SK-N-SH (cell line): Measurements from ENCODE around the gene OGDH. TPM values are rescaled to one million over a fixed set of nuclear protein-coding genes. Genes with fewer than 3 reads are reported as not detected.
A peak's percentile ranks its signal among the peaks of the same experiment; 100 is the strongest.

Source experiments
- CTCF ChIA-PET: fragments of 300-600, 350-600 bp; formaldehyde crosslinking; extraction: SDS; loops from one replicate; lab custom pipeline; 2021; lab: Yijun Ruan, JAX
- POLR2A ChIA-PET: fragments of 350-600 bp; sonication (Branson Sonifier 250); formaldehyde crosslinking; extraction: SDS; loops from one replicate; lab custom pipeline; 2020; ENCODE audit warnings: antibody characterized with exemption, inconsistent platforms; lab: Yijun Ruan, JAX
- DNase-seq: peaks from one replicate; pipeline ENCODE4 v3.0.0; 2012
- H2AFZ ChIP-seq: fragments of 200-600 bp; sonication (generic); 2 replicates; pipeline ENCODE4 v1.8.1; 2016; ENCODE audit warnings: antibody characterized with exemption, mild to moderate bottlenecking, low read depth
- H3F3A ChIP-seq: fragments of 200-600 bp; sonication (generic); replicated peaks from 2 replicates; pipeline ENCODE3; 2016; ENCODE audit warnings: antibody characterized with exemption, mild to moderate bottlenecking; ENCODE audit not compliant: insufficient read depth
- H3K27ac ChIP-seq, 2 experiments: fragments of 200-500 bp in 1 of 2; fragments of 200-600 bp in 1 of 2; sonication (Bioruptor generic) in 1 of 2; sonication (generic), shearing (Covaris generic) in 1 of 2; 2 replicates each; pipeline versions ENCODE4 v1.5.1 to v1.6.1; 2014 to 2016; ENCODE audit warnings: low read depth in 2 of 2, inconsistent platforms in 1 of 2, low read length in 1 of 2, mild to moderate bottlenecking in 1 of 2, mixed read lengths in 1 of 2
- H3K27me3 ChIP-seq: fragments of 200-600 bp; sonication (generic), shearing (Covaris generic); 2 replicates; pipeline ENCODE4 v1.6.1; 2016; ENCODE audit warnings: mixed run types; ENCODE audit not compliant: insufficient read depth
- H3K36me3 ChIP-seq, 2 experiments: fragments of 200-500 bp in 1 of 2; fragments of 200-600 bp in 1 of 2; sonication (Bioruptor generic) in 1 of 2; sonication (generic) in 1 of 2; replicated peaks in 1 of 2; 2 replicates each; pipeline versions ENCODE3 to v1.5.1; 2014 to 2016; ENCODE audit warnings: low read length in 1 of 2, mild to moderate bottlenecking in 1 of 2; ENCODE audit not compliant: insufficient read depth in 2 of 2, control insufficient read depth in 1 of 2
- H3K4me1 ChIP-seq, 2 experiments: fragments of 200-500 bp in 1 of 2; fragments of 200-600 bp in 1 of 2; sonication (Bioruptor generic) in 1 of 2; sonication (generic), shearing (Covaris generic) in 1 of 2; 2 replicates each; pipeline versions ENCODE4 v1.5.1 to v1.6.1; 2014 to 2016; ENCODE audit warnings: low read depth in 1 of 2, low read length in 1 of 2, mixed run types in 1 of 2; ENCODE audit not compliant: insufficient read depth in 2 of 2, control insufficient read depth in 1 of 2
- H3K4me2 ChIP-seq: fragments of 200-600 bp; sonication (generic), shearing (Covaris generic); 2 replicates; pipeline ENCODE4 v1.6.1; 2017; ENCODE audit warnings: mixed run types
- H3K4me3 ChIP-seq, 2 experiments: fragments of 200-500 bp in 1 of 2; fragments of 200-600 bp in 1 of 2; sonication (Bioruptor generic) in 1 of 2; sonication (generic), shearing (Covaris generic) in 1 of 2; 2 replicates each; pipeline versions ENCODE4 v1.5.1 to v1.8.1; 2014 to 2016; ENCODE audit warnings: low read depth in 2 of 2, inconsistent platforms in 1 of 2, low read length in 1 of 2, mild to moderate bottlenecking in 1 of 2, mixed read lengths in 1 of 2, moderate library complexity in 1 of 2
- H3K79me2 ChIP-seq: fragments of 200-600 bp; sonication (generic); 2 replicates; pipeline ENCODE4 v1.8.1; 2017; ENCODE audit warnings: mild to moderate bottlenecking; ENCODE audit not compliant: insufficient read depth
- H3K9ac ChIP-seq: fragments of 200-600 bp; sonication (generic); 2 replicates; pipeline ENCODE4 v1.6.1; 2017; ENCODE audit warnings: mixed run types
- H3K9me2 ChIP-seq: fragments of 200-600 bp; sonication (generic); 2 replicates; pipeline ENCODE4 v1.6.1; 2017; ENCODE audit warnings: mixed run types
- H3K9me3 ChIP-seq: fragments of 200-600 bp; sonication (generic); 2 replicates; pipeline ENCODE4 v1.6.1; 2017; ENCODE audit warnings: mixed run types, mild to moderate bottlenecking, moderate library complexity
- H4K20me1 ChIP-seq: fragments of 200-600 bp; sonication (generic); 2 replicates; pipeline ENCODE4 v1.6.1; 2017; ENCODE audit warnings: mild to moderate bottlenecking, mixed run types; ENCODE audit not compliant: insufficient read depth
- CHD2 ChIP-seq: fragments of 150-350 bp; IDR thresholded peaks from 2 replicates; pipeline ENCODE4 v1.6.1; 2018; ENCODE audit warnings: low read length; ENCODE audit not compliant: partially characterized antibody
- EP300 ChIP-seq, 2 experiments: IDR thresholded peaks; 2 replicates each; pipeline versions ENCODE4 v1.4.0 to v1.6.1; 2012; ENCODE audit warnings: borderline replicate concordance in 1 of 2, low read depth in 1 of 2, low read length in 1 of 2
- FOSL2 ChIP-seq: IDR thresholded peaks from 2 replicates; pipeline ENCODE4 v1.4.0; 2012; ENCODE audit warnings: low read depth, mild to moderate bottlenecking, moderate library complexity, borderline replicate concordance
- FOXM1 ChIP-seq: IDR thresholded peaks from 2 replicates; pipeline ENCODE4 v1.4.0; 2012; ENCODE audit warnings: low read depth, mild to moderate bottlenecking
- GABPA ChIP-seq: IDR thresholded peaks from 2 replicates; pipeline ENCODE4 v1.4.0; 2012; ENCODE audit warnings: low read depth, mild to moderate bottlenecking
- GATA2 ChIP-seq: sonication (generic); formaldehyde crosslinking; IDR thresholded peaks from 2 replicates; pipeline ENCODE4 v1.5.0; 2020; ENCODE audit warnings: mild to moderate bottlenecking, missing genetic modification reagents
- JUND ChIP-seq: IDR thresholded peaks from 2 replicates; pipeline ENCODE4 v1.4.0; 2012
- NRF1 ChIP-seq: IDR thresholded peaks from 2 replicates; pipeline ENCODE4 v1.6.1; 2012; ENCODE audit warnings: low read depth, mild to moderate bottlenecking, low read length
- POLR2AphosphoS5 ChIP-seq: IDR thresholded peaks from 2 replicates; pipeline ENCODE4 v1.6.1; 2012; ENCODE audit warnings: low read depth, low read length
- RAD21 ChIP-seq: IDR thresholded peaks from 2 replicates; pipeline ENCODE4 v1.6.1; 2012; ENCODE audit warnings: mild to moderate bottlenecking, low read length
- RCOR1 ChIP-seq: fragments of 150-350 bp; IDR thresholded peaks from 2 replicates; pipeline ENCODE4 v1.6.1; 2017; ENCODE audit warnings: antibody characterized with exemption, low read length
- RXRA ChIP-seq: IDR thresholded peaks from 2 replicates; pipeline ENCODE4 v1.4.0; 2012; ENCODE audit warnings: low read depth, mild to moderate bottlenecking, borderline replicate concordance
- SIN3A ChIP-seq: IDR thresholded peaks from 2 replicates; pipeline ENCODE4 v1.6.1; 2012; ENCODE audit warnings: low read depth, mild to moderate bottlenecking, low read length, moderate library complexity, borderline replicate concordance
- SMC3 ChIP-seq: IDR thresholded peaks from 2 replicates; pipeline ENCODE4 v1.6.1; 2012; ENCODE audit warnings: low read depth, low read length, improper control_type of control experiment
- TEAD4 ChIP-seq: IDR thresholded peaks from 2 replicates; pipeline ENCODE4 v1.4.0; 2012; ENCODE audit warnings: mild to moderate bottlenecking, borderline replicate concordance; ENCODE audit not compliant: insufficient read depth
- YY1 ChIP-seq: IDR thresholded peaks from 2 replicates; pipeline ENCODE4 v1.4.0; 2012; ENCODE audit warnings: low read depth, mild to moderate bottlenecking
- WGBS: methylation state at CpG from one replicate; pipeline ENCODE4 v1.1.6; 2017; ENCODE audit warnings: low lambda C conversion rate; 5-methylcytosine and 5-hydroxymethylcytosine counted together
- polyA plus RNA-seq, 3 experiments: library from polyadenylated mRNA; depleted of rRNA; stranded (reverse); fragments of >200 nt; gene quantifications; 2 replicates each; pipeline ENCODE4 v1.2.3, GENCODE V29; 2012
- TF ChIP-seq, protein P1 (sequence below): fragments of 200-600 bp; sonication (generic); IDR thresholded peaks from 2 replicates; pipeline ENCODE4 v1.6.1; 2017; ENCODE audit warnings: antibody characterized with exemption, mild to moderate bottlenecking, moderate library complexity
- TF ChIP-seq, protein P2 (sequence below): IDR thresholded peaks from 2 replicates; pipeline ENCODE4 v1.4.0; 2012; ENCODE audit warnings: low read depth
- TF ChIP-seq, protein P3 (sequence below): IDR thresholded peaks from 2 replicates; pipeline ENCODE4 v1.4.0; 2012; ENCODE audit warnings: low read depth, borderline replicate concordance
- TF ChIP-seq, protein P4 (sequence below): fragments of 150-350 bp; IDR thresholded peaks from 2 replicates; pipeline ENCODE4 v1.6.1; 2016; ENCODE audit warnings: mild to moderate bottlenecking, low read depth, low read length

The OGDH gene
- polyA plus RNA-seq, 1 of the 3 experiments (the other 2 are of a cell fraction), result 69.4 TPM

DNA sequence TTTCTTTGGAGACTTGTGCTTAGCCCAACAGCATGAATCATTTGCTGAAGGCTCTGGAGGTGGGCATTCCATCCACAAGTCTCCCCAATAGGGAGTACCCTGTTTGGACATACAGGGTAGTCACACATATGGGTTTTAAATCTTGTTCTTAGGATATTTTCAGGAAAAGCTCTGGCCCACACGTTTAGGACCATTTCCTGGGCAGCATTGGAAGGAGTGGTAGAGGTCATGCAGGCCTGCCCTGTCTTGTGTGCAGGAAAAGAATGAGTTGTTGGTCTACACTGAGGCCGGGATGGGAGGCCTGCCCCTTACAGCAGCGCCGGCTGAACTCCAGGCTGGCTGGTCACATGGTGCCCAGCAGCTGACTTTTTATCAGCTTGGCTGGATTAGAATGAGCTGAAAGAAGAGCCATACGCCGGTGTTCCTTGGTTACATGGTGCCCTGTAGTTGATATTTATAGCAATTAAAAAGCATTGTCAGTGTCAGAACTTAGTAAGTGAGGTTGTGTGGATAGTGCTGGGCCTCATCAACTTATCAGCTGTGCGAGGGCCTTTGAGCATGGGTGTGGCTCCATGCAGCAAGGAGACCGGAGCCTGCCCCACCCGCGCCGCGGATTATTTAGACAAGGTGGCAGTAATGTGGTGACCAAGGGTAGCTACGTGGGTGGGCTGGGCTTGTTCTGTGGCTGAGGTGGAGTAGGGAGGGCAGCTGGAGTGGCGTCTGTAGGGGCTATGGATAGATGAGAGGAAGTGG, 28.6 kb downstream of the OGDH start:
- WGBS, result 96% methylated on average over 14 of the region's 14 CpGs
- peaks cover 32% of the 10 kb centered on the region for H3F3A ChIP-seq
- ChIA-PET POLR2A (interaction anchor here (1.2 kb wide), 1 partner anchor 28 kb away, joined by 4 read pairs; the partner anchor contains the start of gene OGDH), CTCF (interaction anchor here (0.8 to 1.9 kb wide), 8 partner anchors 14 to 212 kb away, joined by 3 to 4 read pairs (median 3); partner anchors contain the start of gene H2AZ2)
- no peak overlapping the region for H3K9ac ChIP-seq
- H3K4me1 ChIP-seq, result peaks cover 23 to 37% of the 10 kb centered on the region in 2 experiments
- H2AFZ ChIP-seq, result no peak overlapping the region
- TF ChIP-seq JUND, result no peak
- TF ChIP-seq TEAD4, result no peak
- TF ChIP-seq CHD2, result no peak
- TF ChIP-seq, protein P1, sequence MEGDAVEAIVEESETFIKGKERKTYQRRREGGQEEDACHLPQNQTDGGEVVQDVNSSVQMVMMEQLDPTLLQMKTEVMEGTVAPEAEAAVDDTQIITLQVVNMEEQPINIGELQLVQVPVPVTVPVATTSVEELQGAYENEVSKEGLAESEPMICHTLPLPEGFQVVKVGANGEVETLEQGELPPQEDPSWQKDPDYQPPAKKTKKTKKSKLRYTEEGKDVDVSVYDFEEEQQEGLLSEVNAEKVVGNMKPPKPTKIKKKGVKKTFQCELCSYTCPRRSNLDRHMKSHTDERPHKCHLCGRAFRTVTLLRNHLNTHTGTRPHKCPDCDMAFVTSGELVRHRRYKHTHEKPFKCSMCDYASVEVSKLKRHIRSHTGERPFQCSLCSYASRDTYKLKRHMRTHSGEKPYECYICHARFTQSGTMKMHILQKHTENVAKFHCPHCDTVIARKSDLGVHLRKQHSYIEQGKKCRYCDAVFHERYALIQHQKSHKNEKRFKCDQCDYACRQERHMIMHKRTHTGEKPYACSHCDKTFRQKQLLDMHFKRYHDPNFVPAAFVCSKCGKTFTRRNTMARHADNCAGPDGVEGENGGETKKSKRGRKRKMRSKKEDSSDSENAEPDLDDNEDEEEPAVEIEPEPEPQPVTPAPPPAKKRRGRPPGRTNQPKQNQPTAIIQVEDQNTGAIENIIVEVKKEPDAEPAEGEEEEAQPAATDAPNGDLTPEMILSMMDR, result no peak
- TF ChIP-seq FOXM1, result no peak
- TF ChIP-seq, protein P2, sequence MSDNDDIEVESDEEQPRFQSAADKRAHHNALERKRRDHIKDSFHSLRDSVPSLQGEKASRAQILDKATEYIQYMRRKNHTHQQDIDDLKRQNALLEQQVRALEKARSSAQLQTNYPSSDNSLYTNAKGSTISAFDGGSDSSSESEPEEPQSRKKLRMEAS, result no peak
- TF ChIP-seq EP300 (IDR thresholded peaks at IDR 0.05; ENCODE audit: borderline replicate concordance in 1 of 2, low read depth in 1 of 2, low read length in 1 of 2), result no peak
- no peak for TF ChIP-seq FOSL2
- TF ChIP-seq SIN3A, result no peak
- TF ChIP-seq SMC3, result no peak
- no peak for TF ChIP-seq GATA2 (CRISPR knock-in tag)
- TF ChIP-seq RCOR1, result no peak
- no peak for TF ChIP-seq RAD21
- DNase-seq, result no peak
- H3K36me3 ChIP-seq, result peaks cover 0 to 5% of the 10 kb centered on the region in 2 experiments
- no peaks in the 10 kb centered on the region for H3K9me2 ChIP-seq
- H3K4me2 ChIP-seq, result no peak overlapping the region
- H3K79me2 ChIP-seq, result peaks cover 9% of the 10 kb centered on the region; the same call in 1 of the 2 replicates
- H3K4me3 ChIP-seq, result no peak overlapping the region
- H3K27me3 ChIP-seq, result no peaks in the 10 kb centered on the region
- H3K27ac ChIP-seq, result peak overlapping the region in 1 of 2 experiments; percentile 91; a peak in 2 of 4 replicates
- H4K20me1 ChIP-seq, result 0 out of 2 replicates have a peak, but pooled peaks cover 5% of the 10 kb centered on the region
- no peaks in the 10 kb centered on the region for H3K9me3 ChIP-seq

DNA sequence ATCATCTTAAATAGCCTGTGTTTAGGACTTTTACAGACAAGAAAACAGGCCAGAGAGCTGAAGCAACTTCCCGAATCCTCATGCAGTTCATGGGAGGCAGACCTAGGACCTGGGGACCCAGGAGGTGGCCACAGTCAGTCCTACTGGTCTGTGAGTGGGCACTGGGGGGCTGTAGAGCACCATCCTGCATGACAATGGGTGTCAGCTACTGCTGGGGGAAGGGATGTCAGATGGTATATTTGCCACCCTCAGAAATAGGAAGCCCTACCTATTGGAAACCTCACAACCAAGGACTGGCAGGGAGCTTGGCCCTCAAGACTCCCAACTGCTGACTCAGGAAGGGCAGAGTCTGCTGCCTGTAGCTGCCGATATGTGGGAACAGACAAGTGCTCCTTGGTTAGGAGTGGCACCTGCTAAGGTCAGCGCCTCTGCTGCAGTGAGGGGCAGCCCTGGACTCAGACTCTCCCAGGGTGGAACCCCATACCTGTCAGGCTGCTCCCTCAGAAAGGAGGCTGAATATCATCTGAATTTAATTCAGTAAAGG, 29.7 kb downstream of the OGDH start:
- Histone ChIP-seq H3K36me3 (no peaks in the 10 kb centered on the region), H3K27ac (no peak overlapping the region), H3K9me3 (no peaks in the 10 kb centered on the region), H2AFZ (no peak overlapping the region), H3K4me3 (no peak overlapping the region), H3K9me2 (no peaks in the 10 kb centered on the region), H3K27me3 (no peaks in the 10 kb centered on the region)
- POLR2A ChIA-PET, result no interaction called here
- TF ChIP-seq RXRA (no peak), YY1 (no peak), RAD21 (no peak), GABPA (no peak), NRF1 (no peak), TEAD4 (no peak), POLR2AphosphoS5 (no peak)
- TF ChIP-seq, protein P3, sequence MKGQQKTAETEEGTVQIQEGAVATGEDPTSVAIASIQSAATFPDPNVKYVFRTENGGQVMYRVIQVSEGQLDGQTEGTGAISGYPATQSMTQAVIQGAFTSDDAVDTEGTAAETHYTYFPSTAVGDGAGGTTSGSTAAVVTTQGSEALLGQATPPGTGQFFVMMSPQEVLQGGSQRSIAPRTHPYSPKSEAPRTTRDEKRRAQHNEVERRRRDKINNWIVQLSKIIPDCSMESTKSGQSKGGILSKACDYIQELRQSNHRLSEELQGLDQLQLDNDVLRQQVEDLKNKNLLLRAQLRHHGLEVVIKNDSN, result no peak
- TF ChIP-seq, protein P4, sequence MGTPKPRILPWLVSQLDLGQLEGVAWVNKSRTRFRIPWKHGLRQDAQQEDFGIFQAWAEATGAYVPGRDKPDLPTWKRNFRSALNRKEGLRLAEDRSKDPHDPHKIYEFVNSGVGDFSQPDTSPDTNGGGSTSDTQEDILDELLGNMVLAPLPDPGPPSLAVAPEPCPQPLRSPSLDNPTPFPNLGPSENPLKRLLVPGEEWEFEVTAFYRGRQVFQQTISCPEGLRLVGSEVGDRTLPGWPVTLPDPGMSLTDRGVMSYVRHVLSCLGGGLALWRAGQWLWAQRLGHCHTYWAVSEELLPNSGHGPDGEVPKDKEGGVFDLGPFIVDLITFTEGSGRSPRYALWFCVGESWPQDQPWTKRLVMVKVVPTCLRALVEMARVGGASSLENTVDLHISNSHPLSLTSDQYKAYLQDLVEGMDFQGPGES, result no peak
- TF ChIP-seq, all 33 proteins: peak for 0
- DNase-seq, result no peak
- Histone ChIP-seq H4K20me1 (0 out of 2 replicates have a peak, but pooled peaks cover 5% of the 10 kb centered on the region), H3K4me2 (no peak overlapping the region), H3F3A (peaks cover 40% of the 10 kb centered on the region), H3K4me1 (peaks cover 25 to 46% of the 10 kb centered on the region in 2 experiments), H3K79me2 (peaks cover 16% of the 10 kb centered on the region; the same call in 1 of the 2 replicates), H3K9ac (no peak overlapping the region)
- WGBS, result 92% methylated on average over 2 of the region's 3 CpGs
- CTCF ChIA-PET, result interaction anchor here (0.9 to 1.9 kb wide), 5 partner anchors 15 to 136 kb away, joined by 3 to 4 read pairs (median 3); no protein-coding TSS in a partner anchor
